Activated naive CD8-positive, alpha-beta T cell treated with anti-CD3 and anti-CD28 coated beads, Interleukin-2, amount 50 U/mL, for 24 hours (primary cell): ENCODE measurements around the gene MSN.
"Not testable (repeated sequence)": the region's sequence is repeated elsewhere in the genome, so short reads cannot be mapped to it uniquely, and the experiment has no call there.

Experiments used
- ATAC-seq: fragments of 150-1000 bp; cut with Tn5 transposase; one replicate; pipeline ENCODE4 v1.10.0; 2021
- DNase-seq: peaks from one replicate; pipeline ENCODE4 v3.0.0; 2021
- H3K27ac Mint-ChIP-seq: one replicate; pipeline ENCODE4 v1.8.0; 2021; ENCODE audit warnings: mild to moderate bottlenecking, mixed read lengths
- H3K27me3 Mint-ChIP-seq: one replicate; pipeline ENCODE4 v1.8.0; 2021; ENCODE audit warnings: mixed read lengths
- H3K36me3 Mint-ChIP-seq: one replicate; pipeline ENCODE4 v1.8.0; 2021; ENCODE audit warnings: low read depth, mixed read lengths
- H3K4me1 Mint-ChIP-seq: one replicate; pipeline ENCODE4 v1.8.0; 2021; ENCODE audit warnings: mixed read lengths
- H3K4me3 Mint-ChIP-seq: one replicate; pipeline ENCODE4 v1.8.0; 2021; ENCODE audit warnings: mild to moderate bottlenecking, moderate library complexity, mixed read lengths
- H3K9me3 Mint-ChIP-seq: one replicate; pipeline ENCODE4 v1.8.0; 2021; ENCODE audit warnings: mixed read lengths

MSN gene

DNA sequence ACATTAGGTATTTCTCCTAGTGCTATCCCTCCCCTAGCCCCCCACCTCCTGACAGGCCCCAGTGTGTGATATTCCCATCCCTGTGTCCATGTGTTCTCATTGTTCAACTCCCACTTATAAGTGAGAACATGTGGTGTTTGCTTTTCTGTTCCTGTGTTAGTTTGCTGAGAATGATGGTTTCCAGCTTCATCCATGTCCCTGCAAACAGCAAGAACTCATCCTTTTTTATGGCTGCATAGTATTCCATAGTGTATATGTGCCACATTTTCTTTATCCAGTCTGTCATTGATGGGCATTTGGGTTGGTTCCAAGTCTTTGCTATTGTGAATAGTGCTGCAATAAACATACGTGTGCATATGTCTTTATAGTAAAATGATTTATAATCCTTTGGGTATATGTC lies 92.1 kb downstream of the MSN start:
- not testable (repeated sequence) for DNase-seq, H3K36me3 Mint-ChIP-seq, H3K27me3 Mint-ChIP-seq, H3K4me3 Mint-ChIP-seq, H3K27ac Mint-ChIP-seq, ATAC-seq
- peaks cover 17% of the 10 kb centered on the region for H3K9me3 Mint-ChIP-seq
- peaks cover 65% of the 10 kb centered on the region for H3K4me1 Mint-ChIP-seq

- DNase-seq: no peak
- ATAC-seq: no peak
- Mint-ChIP-seq H3K27me3 (no peaks in the 10 kb centered on the region), H3K4me1 (peaks cover 2% of the 10 kb centered on the region), H3K4me3 (no peak overlapping the region), H3K27ac (no peak overlapping the region), H3K9me3 (no peaks in the 10 kb centered on the region), H3K36me3 (peaks cover 3% of the 10 kb centered on the region)
These were observed 102.3 kb downstream of the MSN start for GRCh38 chrX:65769564-65770292.

DNA sequence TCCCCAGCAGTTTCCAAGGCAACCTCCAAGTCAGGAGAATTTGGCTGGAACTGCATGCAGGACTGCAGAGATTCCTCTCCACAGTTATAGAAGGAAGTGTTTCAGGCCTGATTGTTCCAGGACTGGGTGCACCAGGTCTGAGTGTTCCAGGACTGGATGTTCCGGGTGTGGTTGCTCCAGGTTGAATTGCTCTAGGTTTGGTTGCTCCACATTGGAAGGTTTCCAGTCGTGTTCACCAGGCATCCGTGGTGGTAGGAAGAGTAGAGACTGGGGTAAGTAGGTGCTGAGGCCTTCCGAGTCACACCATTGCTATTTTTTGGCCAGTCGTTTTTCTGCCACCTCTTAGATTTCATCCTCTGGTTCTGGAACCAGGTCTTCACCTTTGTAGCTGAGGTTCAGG lies 105.4 kb downstream of the MSN start:
- no peak for DNase-seq
- Mint-ChIP-seq H3K27me3 (no peaks in the 10 kb centered on the region), H3K9me3 (no peaks in the 10 kb centered on the region), H3K27ac (no peak overlapping the region), H3K36me3 (peaks cover 2% of the 10 kb centered on the region), H3K4me1 (peaks cover 2% of the 10 kb centered on the region), H3K4me3 (no peak overlapping the region)
- ATAC-seq: no peak

DNA sequence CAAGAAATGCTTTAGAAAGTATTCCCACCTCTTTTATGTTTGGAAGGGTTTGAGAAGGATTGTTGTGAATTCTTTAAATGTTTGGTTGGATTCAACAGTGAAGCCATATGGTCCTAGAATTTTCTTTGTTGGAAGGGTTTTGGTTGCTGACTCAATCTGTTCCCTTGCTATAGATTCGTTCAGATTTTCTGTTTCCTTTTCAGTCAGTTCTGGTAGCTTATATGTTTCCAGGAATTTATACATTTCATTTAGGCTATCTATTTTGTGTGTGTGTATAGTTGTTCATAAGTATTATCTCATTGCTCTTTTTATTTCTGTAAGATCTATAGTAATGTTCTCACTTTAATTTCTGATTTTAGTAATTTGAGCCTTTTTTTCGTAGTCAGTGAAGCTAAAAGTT lies 114.4 kb downstream of the MSN start:
- DNase-seq: no peak
- no peaks in the 10 kb centered on the region for H3K27me3 Mint-ChIP-seq
- no peak overlapping the region for H3K27ac Mint-ChIP-seq
- H3K4me3 Mint-ChIP-seq: no peak overlapping the region
- no peaks in the 10 kb centered on the region for H3K36me3 Mint-ChIP-seq
- no peaks in the 10 kb centered on the region for H3K9me3 Mint-ChIP-seq
- H3K4me1 Mint-ChIP-seq: peaks cover 26% of the 10 kb centered on the region
- ATAC-seq: no peak

GRCh38 chrX:65783746-65784145 lies 116.3 kb downstream of the MSN start:
- Mint-ChIP-seq H3K4me3 (no peak overlapping the region), H3K27me3 (no peaks in the 10 kb centered on the region), H3K9me3 (no peaks in the 10 kb centered on the region), H3K4me1 (peaks cover 26% of the 10 kb centered on the region), H3K27ac (no peak overlapping the region), H3K36me3 (no peaks in the 10 kb centered on the region)
- DNase-seq: no peak
- ATAC-seq: no peak
